DMS153 (cell line): ENCODE results near the gene PGF.
A peak's percentile ranks its signal among the peaks of the same experiment; 100 is the strongest.

ENCODE experiments used
- DNase-seq: peaks from one replicate; lab custom pipeline; 2025; lab: John Stamatoyannopoulos, UW

Gene PGF

GRCh38 chr14:74978416-74978947 lies 23.1 kb upstream of the PGF start:
- no peak for DNase-seq

GRCh38 chr14:74977901-74978385 lies 22.5 kb upstream of the PGF start:
- DNase-seq, result no peak

GRCh38 chr14:74977164-74977900 lies 21.9 kb upstream of the PGF start:
- DNase-seq, result no peak

GRCh38 chr14:74976264-74977113 lies 21.1 kb upstream of the PGF start:
- no peak for DNase-seq

- DNase-seq, result no peak
Measured at GRCh38 chr14:74975059-74975810, 19.8 kb upstream of the PGF start.

- DNase-seq, result no peak
Measured at GRCh38 chr14:74974364-74975058, 19.1 kb upstream of the PGF start.

GRCh38 chr14:74973905-74974363 lies 18.5 kb upstream of the PGF start:
- no peak for DNase-seq

GRCh38 chr14:74973003-74973653 lies 17.7 kb upstream of the PGF start:
- peak; percentile 60 for DNase-seq

- DNase-seq, result no peak
Measured at GRCh38 chr14:74968811-74969210, 13.4 kb upstream of the PGF start.

GRCh38 chr14:74965486-74966153 lies 10.2 kb upstream of the PGF start:
- DNase-seq, result no peak

- no peak for DNase-seq
Measured at GRCh38 chr14:74964787-74965485, 9.5 kb upstream of the PGF start.

GRCh38 chr14:74963705-74964271 lies 8.4 kb upstream of the PGF start:
- no peak for DNase-seq

- no peak for DNase-seq
Measured at GRCh38 chr14:74963178-74963704, 7.8 kb upstream of the PGF start.

GRCh38 chr14:74962493-74962892 lies 7.1 kb upstream of the PGF start:
- DNase-seq, result no peak

GRCh38 chr14:74962046-74962445 lies 6.6 kb upstream of the PGF start:
- no peak for DNase-seq

GRCh38 chr14:74961238-74961911 lies 6.0 kb upstream of the PGF start:
- DNase-seq, result no peak

GRCh38 chr14:74960736-74961135 lies 5.3 kb upstream of the PGF start:
- no peak for DNase-seq

GRCh38 chr14:74959596-74960180 lies 4.3 kb upstream of the PGF start:
- no peak for DNase-seq
